GM21529 (cell line): ENCODE measurements around the gene CSNK1G2.

Experiments
- ATAC-seq: cut with Tn5 transposase; IDR thresholded peaks from one replicate; pipeline ENCODE4 v1.9.1; 2021; ENCODE audit not compliant: unreplicated experiment

Gene CSNK1G2

DNA sequence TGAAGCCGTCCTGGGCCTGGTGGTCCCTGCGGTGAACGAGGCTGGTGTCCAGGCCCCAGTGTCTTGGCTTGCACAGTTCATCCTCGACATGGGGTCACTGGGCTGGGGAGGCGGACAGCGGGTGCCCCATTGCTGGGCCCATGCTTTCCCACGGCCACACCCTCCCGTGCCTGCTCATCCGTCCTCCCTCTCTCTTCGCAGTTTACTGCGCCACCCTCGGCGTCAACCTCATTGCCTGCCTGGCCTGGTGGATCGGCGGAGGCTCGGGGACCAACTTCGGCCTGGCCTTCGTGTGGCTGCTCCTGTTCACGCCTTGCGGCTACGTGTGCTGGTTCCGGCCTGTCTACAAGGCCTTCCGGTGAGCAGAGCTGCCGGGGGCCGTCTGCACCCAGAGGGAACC, 23.0 kb upstream of the CSNK1G2 start:
- ATAC-seq: no peak

DNA sequence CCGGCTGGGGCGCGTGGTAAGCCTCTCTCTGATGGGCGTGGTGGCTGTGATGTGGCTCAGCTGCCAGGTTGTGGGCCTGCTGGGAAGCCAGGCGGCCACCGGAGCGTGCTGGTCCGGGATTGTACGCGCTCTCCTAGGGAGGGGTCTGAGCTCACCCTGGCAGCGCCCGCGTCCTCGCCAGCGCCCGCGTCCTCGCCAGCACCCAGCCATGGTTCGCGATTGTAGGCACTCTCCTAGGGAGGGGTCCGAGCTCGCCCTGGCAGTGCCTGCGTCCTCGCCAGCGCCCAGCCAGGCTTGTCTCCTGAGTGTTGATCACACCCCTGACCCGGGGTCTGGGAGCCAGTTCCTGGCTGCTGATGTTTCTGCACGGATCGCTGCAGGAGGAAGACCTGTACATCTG, 22.0 kb upstream of the CSNK1G2 start:
- ATAC-seq: no peak

DNA sequence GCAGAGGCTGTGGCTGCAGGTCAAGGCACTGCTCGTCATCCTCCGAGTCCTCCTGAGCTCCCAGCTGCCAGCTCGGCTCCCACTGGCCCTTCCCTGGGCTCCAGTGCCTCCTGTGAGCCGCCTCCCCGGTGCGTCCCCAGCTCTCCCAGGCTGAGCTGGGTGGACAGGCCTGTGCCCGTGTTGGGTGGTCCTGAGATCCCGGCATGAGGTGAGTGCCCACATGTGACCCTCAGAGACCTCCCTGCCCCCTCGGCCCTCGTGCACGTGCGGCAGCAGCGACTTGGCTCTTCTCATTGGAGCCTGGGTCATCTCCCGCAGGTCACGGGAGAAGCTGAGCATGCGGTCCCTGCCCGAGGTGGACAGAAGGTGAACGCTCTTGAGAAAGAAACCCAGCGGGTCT, 20.3 kb upstream of the CSNK1G2 start:
- ATAC-seq: no peak

DNA sequence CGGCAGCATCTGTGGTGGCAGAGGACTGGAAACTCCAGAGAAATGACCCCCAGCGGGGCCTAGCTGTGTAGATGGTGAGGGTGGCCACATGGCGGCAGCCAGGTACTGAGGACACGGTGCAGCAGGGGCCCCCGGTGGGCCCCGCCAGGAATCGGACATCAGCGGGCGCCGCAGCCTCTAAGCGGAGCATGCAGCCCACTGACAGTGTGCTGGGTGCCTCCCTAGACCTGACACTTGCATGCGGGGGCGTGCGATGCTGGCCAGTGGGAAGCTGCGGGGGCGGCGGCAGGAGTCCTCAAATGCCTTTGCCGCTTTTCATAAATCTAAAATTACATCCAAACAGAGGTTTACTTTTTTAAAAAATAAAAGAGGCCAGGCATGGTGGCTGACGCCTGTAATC, 19.6 kb upstream of the CSNK1G2 start:
- no peak for ATAC-seq

DNA sequence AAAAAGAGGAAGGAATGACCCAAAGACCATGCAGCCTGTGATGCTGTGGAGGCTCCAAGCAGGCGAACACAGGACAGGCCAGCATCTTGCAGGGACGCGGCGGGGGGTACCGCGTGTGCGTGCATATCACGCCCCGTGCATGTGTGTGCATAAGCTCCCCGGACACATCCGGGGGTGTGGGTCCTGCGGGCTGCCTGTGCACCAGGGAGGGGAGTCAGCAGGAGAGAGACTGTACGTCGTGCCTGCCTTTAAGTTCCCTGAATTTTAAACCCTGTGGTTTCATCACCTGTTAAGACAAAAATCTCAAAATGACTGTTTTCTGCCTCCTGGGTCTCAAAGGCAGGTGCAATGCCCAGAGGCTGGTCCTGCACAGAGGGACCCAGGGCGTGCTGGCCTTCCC, 19.1 kb upstream of the CSNK1G2 start:
- no peak for ATAC-seq

DNA sequence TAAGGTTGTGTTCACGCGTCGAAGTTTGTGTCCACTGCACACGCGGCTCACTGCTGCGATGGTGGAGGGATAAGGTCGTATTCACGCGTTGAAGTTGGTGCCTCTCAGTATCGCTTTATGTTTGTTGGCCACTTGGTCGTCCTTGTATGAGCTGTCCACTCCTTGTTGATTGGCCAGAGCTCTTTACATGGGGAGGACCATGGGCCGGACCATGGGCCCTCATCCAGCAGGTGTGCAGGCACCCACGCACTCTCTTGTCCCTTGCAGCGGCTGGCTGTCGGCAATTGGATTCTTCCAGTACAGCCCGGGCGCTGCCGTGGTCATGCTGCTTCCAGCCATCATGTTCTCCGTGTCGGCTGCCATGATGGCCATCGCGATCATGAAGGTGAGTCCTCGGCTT, 18.2 kb upstream of the CSNK1G2 start:
- no peak for ATAC-seq

DNA sequence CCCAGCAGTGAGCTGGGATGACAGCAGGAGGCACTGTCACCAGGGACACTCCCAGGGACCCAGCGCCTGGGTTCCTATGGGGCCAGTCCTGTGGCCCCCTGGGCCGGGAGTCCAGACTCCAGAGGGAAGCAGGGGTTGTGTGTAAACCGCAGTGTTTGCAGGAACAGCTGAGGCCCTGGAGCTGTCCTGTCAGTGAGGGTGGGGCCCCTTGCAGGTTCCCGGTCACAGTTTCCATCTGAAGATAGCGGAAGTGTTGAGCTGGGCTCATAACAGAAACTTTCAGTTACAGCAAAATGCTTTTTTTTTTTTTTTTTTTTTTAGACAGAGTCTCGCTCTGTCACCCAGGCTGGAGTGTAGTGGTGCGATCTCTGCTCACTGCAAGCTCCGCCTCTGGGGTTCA, 17.7 kb upstream of the CSNK1G2 start:
- ATAC-seq: peak; percentile 70

DNA sequence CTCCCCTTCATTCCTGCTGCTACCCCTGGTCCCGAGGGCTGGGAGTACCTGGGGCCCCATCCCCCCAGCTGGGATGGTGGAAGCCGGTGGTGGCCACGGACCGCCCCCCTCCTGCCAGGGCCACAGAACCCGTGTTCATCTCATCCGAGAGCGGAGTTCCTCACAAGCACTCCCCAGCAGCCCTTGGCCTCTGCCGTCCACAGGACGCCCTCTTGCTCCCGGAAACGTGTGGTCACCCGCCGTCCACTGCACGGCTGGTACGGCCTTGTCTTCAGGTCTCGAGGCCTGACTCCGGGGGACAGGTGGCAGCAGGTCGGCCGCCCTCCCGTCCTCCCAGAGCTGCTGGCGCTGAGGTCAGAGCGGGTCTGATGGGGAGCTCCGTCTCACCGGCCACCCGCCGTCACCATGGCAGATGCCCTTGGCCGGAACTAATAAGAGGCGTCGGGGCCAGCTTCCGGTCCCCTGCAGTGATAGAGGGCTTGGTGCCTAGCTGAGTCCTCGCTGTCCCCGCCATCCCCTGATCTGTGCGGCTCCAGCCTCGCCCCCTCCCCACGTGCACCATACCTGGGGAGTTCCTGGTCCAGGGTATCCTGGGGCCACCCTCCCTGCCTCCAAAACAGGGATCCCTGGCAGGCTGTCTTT, 16.5 kb upstream of the CSNK1G2 start:
- no peak for ATAC-seq

DNA sequence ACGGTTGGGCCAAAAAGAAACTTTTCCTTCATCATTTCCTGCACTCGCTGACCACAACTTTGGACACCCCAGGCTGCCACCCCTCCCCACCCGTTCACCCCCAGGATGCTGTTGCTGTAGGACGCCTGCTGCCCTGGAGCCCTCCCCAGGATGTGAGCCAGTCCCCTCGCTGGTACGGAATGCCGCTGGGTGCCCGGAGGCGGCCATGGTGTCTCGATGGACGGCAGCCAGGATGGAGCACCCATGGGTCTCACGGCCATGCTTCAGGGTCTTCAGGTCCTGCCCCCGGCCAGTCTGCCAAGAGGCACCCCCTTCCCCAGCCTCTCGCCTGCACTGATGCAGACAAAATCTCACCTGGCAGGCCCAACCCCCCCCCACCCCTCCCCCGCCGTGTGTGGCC, 15.4 kb upstream of the CSNK1G2 start:
- ATAC-seq: no peak

DNA sequence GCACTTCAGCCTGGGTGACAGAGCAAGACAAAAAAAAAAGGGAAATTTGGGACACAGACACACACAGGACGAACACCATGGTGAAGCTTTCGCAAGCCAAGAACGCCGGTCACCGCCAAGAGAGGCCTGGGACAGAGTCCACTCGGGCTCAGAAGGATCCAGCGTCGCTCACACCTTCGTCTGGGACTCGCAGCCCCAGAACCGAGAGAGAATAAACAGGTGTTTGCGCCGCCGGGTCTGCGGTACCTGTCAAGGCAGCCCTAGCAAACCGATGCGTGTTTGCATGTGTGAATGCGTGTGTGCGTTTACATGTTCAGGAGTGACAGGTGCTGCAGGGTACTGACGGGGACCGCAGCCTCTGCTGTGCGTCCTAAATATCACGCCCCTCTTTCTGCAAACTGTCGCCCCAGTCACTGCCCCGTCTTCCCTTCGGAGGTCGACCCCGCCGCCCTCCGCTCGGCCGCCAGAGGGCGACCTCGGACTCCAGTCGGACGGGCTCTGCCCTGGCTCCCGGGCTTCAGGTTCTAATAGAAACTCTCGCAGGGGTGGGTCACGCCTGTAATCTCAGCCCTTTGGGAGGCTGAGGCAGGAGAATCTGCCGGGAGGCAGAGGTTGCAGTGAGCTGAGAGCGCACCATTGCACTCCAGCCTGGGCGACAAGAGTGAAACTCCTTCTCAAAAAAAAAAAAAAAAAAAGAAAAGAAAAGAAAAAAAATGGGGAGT, 11.8 kb upstream of the CSNK1G2 start:
- no peak for ATAC-seq

DNA sequence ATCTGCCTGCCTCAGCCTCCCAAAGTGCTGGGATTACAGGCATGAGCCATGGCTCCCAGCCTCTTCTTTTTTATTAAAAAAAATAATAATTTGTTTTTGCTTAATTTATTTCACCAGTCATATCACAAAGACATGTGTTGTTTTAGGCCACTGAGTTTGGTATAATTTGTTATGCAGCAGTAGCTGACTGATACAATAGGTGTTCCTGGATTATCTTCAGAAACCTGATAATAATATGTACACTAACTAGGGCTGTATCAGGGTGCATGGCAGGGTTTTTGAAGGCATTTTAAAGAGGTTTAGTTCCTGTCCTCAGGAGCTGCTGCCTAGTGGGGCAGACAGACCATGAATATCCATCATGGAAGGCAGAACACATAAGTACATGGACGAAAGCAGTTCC, 9.5 kb upstream of the CSNK1G2 start:
- ATAC-seq: no peak

DNA sequence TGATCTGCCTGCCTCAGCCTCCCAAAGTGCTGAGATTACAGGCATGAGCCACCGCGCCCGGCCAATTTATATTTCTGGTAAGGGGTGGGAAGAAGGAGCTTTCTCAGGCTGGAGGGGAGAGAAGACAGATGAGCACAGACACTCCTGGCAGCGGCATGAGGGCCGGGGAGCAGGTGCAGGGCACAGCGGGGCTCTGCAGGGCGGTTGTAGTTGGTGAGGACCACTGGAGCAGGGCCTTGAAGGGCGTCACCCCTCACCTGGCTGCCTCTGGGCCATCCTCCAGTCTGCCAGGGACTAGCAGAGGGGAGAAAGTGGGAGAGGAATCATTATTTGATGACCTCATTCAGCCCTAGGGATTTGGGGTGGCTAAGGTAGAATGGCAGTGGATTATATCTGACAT, 8.6 kb upstream of the CSNK1G2 start:
- ATAC-seq: no peak

DNA sequence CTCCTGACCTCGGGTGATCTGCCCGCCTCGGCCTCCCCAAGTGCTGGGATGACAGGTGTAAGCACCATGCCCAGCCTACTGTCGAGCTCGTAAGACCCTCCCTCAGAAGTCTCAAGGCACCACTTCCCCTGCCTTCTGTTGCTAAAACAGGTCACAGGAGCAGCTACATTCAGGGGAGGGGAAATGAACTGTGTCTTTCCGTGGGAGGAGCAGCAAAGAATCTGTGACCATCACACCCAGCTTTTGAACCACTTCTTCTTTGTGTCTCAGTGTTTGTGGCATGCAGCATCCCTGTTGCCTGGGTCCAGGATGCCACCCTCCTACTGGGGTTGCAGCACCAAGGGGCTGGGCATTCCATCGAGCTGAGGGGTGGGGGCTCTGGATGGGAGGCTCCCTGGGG, 7.7 kb upstream of the CSNK1G2 start:
- no peak for ATAC-seq

DNA sequence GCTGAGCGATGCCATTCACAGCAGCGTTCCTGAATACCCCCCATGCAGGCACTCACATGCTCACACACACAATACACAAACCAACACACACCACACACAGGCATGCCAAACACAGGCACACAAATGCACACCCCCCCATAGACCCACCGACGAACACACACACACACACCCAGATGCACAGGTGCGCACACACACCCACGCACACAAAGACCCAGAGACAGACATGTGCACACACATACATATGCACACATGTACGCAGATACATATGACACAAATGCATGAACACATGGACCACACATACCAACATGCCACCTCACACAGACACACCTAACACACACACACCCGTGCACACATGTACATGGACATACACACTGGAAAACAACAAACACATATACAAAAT, 7.0 kb upstream of the CSNK1G2 start:
- ATAC-seq: no peak

DNA sequence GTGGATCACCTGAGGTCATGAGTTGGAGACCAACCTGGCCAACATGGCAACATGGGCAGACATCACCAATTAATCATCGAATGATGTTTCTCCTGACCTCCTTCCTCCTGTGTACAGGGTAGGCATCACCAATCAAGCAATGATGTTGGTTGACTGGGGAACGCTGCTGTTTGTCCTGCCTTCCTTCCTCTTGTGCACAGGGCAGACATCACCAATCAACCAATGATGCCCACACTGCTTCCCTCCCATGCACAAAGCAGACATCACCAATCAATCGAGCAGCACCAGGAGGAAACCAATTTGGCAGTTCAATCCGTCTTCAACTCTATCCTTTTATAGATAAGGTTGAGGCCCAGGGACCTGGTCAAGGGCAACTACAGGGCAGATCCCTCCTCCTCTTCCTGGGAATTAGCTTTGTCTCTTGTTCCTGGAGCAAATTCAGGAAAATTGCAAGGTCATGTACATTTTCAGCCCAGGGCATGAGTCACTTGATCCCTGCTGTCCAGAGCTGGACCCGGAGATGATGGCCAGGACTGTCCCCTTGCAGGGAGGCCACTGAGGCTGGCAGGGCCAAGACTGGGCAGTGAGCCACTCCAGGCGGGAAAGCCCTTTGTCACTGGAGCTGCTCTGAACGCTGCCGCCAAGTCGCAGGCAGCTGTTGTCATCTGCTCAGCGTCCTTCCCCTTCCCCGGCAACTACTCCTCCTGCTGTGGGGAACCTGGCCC, 5.3 kb upstream of the CSNK1G2 start:
- ATAC-seq: no peak

DNA sequence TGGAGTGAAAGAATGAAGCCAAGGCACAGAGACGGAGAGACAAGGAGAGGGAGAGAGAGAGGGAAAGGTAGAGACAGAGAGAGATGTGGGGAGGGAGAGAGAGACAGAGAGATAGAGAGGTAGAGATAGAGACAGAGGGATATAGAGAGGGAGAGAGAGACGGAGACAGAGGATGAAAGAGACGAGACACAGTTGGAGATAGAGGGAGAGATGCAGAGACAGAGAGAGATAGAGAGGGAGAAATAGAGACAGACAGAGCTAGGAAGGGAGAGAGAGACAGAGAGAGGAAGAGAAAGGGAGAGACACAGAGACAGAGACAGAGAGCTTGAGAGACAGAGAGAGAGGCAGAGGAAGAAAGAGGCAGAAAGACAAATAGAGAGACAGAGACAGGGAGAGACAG, 4.5 kb upstream of the CSNK1G2 start:
- ATAC-seq: no peak

DNA sequence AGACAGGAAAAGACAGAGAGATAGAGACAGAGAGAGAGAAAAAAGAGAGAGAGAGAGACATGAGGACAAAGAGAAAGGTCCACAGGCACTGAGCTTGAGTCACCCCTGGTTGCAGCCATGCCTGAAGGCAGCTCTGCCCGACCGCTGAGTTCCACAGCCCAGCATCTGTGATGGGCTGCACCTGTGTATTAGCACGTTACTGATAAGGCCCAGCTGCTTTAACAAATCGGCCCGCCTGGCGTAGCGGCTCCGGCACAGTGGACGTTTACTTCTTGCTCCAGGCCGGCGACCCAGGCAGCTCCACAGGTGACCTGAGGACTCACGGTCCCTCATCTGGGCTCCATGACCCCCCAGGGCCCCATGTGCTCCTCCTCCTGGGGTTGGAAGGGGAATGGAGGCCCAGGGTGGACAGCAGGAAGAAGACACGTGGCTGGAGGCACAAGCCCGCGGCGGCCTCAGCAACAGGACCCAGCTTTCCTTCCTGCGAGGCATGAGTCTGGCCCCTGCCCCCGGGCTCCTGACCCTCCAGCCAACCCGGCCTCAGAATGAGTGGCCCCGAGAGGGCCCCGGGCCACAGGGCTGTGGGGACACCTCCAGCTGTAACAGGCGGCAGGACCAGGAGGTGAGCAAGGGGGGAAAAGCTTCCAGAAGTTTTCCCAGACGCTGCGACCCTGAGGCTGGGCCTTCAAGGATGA, 3.9 kb upstream of the CSNK1G2 start:
- ATAC-seq: no peak

DNA sequence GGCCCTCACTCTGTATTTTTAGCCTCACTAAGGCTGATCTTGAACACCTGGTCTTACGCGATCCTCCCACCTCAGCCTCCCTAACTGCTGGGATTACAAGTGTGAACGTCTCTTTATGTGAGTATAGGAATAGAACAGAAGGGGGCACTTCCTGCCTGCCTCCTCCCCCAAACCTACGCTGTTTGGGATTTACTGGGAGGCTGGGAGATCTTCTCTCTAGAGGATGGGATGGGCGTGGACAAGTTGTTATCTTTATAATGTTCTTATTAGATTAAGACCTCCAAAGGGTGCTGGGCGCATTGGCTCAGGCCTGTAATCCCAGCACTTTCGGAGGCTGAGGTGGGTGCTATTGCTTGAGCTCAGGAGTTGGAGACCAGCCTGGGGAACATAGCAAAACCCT, 2.9 kb upstream of the CSNK1G2 start:
- no peak for ATAC-seq

DNA sequence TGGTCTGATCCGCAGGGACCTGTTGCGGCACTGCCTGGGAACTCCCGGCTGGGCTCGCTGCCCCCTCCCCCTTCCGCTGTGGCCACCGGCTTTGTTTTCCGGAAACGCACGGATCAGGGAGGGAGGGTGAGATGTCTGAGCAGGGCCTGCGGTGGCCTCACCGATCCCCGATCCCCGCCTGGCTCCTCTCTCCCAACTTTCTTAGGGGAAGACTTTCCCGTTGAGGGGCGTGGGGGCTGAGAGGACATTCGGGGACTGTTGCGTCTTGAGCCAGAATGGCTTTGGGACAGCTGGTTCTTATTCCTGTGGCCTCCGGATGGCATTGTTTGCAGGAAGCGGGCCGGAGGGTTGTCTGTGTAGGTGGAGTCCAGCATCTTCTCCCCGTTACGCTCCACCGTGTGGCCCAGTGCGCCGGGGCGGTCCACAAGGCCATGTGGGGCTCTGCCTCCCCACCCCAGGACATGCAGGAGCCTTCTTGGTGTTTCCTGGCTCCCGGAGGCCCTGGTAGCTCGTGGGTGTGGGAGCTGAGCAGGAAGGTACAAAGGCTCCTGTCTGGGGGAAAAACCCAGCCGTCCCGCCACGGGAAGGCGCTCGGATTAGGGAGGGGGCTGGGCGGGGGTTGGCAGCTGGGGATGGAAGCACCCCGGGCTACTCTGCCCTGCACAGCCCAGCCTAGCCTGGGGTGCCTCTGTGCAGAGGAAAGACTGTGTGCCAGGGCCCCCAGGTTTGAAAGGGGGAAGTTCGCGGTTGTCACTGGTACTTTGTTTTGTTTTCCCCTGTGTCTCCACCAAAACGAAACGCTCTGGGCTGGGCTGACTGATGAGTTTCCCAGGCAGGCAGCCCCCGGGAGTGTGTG, 1.3 kb downstream of the CSNK1G2 start:
- ATAC-seq: no peak

DNA sequence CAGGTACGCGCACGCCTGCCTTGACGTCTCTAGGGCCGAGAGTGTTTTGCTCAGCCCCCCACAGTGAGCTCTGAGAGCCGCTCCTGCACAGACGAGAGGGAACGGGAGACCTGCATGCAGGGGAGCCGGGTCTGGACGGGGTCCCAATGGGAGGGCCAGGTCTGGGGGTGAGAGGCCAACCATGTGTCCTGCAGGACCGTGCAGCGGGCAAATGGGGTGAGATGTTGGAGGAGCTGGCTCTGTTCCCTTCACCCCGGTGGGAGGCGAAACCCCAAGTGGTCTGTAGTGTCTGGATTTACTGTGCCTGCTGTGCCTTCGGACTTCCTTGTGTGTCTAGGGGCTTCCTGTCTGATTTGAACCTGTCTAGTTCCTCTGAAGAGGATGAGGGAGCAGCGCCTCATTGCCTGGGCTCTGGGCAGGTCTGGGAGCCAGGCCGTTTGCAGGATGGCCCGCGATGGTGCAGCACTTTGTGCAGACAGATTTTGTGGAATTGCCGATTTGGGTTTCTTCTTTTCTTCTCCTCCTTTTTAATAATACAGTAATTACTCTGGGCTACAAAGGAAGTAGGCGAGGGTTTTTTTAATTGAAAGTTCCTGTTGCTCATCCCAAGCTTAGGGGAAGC, 2.1 kb downstream of the CSNK1G2 start:
- no peak for ATAC-seq
